Thyroid gland (tissue), 4 donors: ENCODE results near the gene GIGYF1. TPM values are rescaled to one million over a fixed set of nuclear protein-coding genes. Genes with fewer than 3 reads are reported as not detected.

Experiments used
- DNase-seq, 2 donors: peaks; one replicate each; pipeline ENCODE4 v3.0.0-alpha.2; 2019
- H3K27ac ChIP-seq, 3 donors: fragments of 200-600 bp; sonication (generic); 1 replicate in 2 of 3; 2 replicates in 1 of 3; pipeline ENCODE4 v1.5.1; 2016 to 2019; ENCODE audit warnings: mild to moderate bottlenecking in 1 of 3, moderate library complexity in 1 of 3
- H3K27me3 ChIP-seq: fragments of 200-600 bp; sonication (generic); one replicate; pipeline ENCODE4 v1.5.1; 2019
- H3K36me3 ChIP-seq, 2 donors: fragments of 200-600 bp; sonication (generic); one replicate each; pipeline ENCODE4 v1.5.1; 2016 to 2019
- H3K4me1 ChIP-seq, 2 donors: fragments of 200-600 bp; sonication (generic); one replicate each; pipeline ENCODE4 v1.5.1; 2017 to 2019
- H3K4me3 ChIP-seq, 3 donors: fragments of 200-600 bp; sonication (generic); replicated peaks in 1 of 3; 1 replicate in 2 of 3; 2 replicates in 1 of 3; pipeline ENCODE4 v1.5.1; 2016; ENCODE audit warnings: mild to moderate bottlenecking in 1 of 3
- H3K9me3 ChIP-seq: fragments of 200-600 bp; sonication (generic); one replicate; pipeline ENCODE4 v1.5.1; 2017
- CTCF ChIP-seq, 6 experiments: fragments of 200-600 bp in 3 of 6; fragments of 450-650 bp in 3 of 6; sonication (generic) in 3 of 6; IDR thresholded peaks; one replicate each; pipeline ENCODE4 v1.5.1; 2016 to 2019; ENCODE audit warnings: antibody characterized with exemption in 6 of 6, mild to moderate bottlenecking in 2 of 6, inconsistent platforms in 1 of 6, moderate library complexity in 1 of 6
- POLR2A ChIP-seq, 2 donors: fragments of 450-650 bp; IDR thresholded peaks; one replicate each; pipeline ENCODE4 v1.6.1; 2017; ENCODE audit warnings: antibody characterized with exemption in 2 of 2, mild to moderate bottlenecking in 2 of 2, moderate library complexity in 1 of 2
- WGBS, 2 donors: methylation state at CpG; one replicate each; pipeline ENCODE4 v1.1.5; 2017; 5-methylcytosine and 5-hydroxymethylcytosine counted together
- intact Hi-C: fragments of 100-400 bp; cut with DNase I; formaldehyde crosslinking; loops from one replicate; pipeline ENCODE4 v1.15.1; 2023
- total RNA-seq, 4 donors: library from RNA; depleted of rRNA; stranded (reverse); fragments of >200 nt; gene quantifications; one replicate each; pipeline ENCODE4 v1.2.3, GENCODE V29; 2016

Gene GIGYF1
- total RNA-seq, 4 donors from 2014 or later: 30.5 to 46.9 (median 35.3) TPM

- DNase-seq: no peak
- WGBS, 2 donors: 39 to 58% methylated on average over 8 to 11 of the region's 11 CpGs
- intact Hi-C loops: no loop called here
These were observed 51.5 kb downstream of the GIGYF1 start for GRCh38 chr7:100642534-100642907.

GRCh38 chr7:100641860-100642533 lies 52.1 kb downstream of the GIGYF1 start:
- H3K27ac ChIP-seq: no peak overlapping the region
- TF ChIP-seq CTCF (IDR thresholded peaks at IDR 0.05) (no peak), POLR2A (IDR thresholded peaks at IDR 0.05) (no peak)
- H3K9me3 ChIP-seq: no peaks in the 10 kb centered on the region
- 73 to 84% methylated on average over 10 of the region's 10 CpGs for WGBS, 2 donors
- H3K4me1 ChIP-seq: no peaks in the 10 kb centered on the region
- H3K27me3 ChIP-seq: no peaks in the 10 kb centered on the region
- intact Hi-C loops: no loop called here
- DNase-seq: no peak
- no peak overlapping the region for H3K4me3 ChIP-seq
- H3K36me3 ChIP-seq: no peaks in the 10 kb centered on the region

More at GRCh38 chr7:100642534-100642907, 51.5 kb downstream of the GIGYF1 start:
- Histone ChIP-seq H3K4me3 (no peak overlapping the region), H3K4me1 (no peaks in the 10 kb centered on the region), H3K36me3 (no peaks in the 10 kb centered on the region), H3K27me3 (no peaks in the 10 kb centered on the region), H3K27ac (no peak overlapping the region), H3K9me3 (no peaks in the 10 kb centered on the region)
- TF ChIP-seq CTCF (IDR thresholded peaks at IDR 0.05) (no peak), POLR2A (IDR thresholded peaks at IDR 0.05) (no peak)

- intact Hi-C loops: no loop called here
These were observed 52.6 kb downstream of the GIGYF1 start, which contains the start of gene TFR2 for GRCh38 chr7:100641463-100641859. TFR2 (minus strand) TSS chr7:100641552; CDS start chr7:100641509, 43 bp downstream.

GRCh38 chr7:100640517-100641440 lies 53.3 kb downstream of the GIGYF1 start:
- intact Hi-C loops: no loop called here
- WGBS, 2 donors: 69 to 70% methylated on average over 17 to 19 of the region's 24 CpGs
- Histone ChIP-seq H3K27ac (no peak overlapping the region), H3K9me3 (no peaks in the 10 kb centered on the region), H3K4me3 (no peak overlapping the region), H3K4me1 (no peaks in the 10 kb centered on the region), H3K27me3 (no peaks in the 10 kb centered on the region), H3K36me3 (no peaks in the 10 kb centered on the region)
- TF ChIP-seq CTCF (IDR thresholded peaks at IDR 0.05) (no peak), POLR2A (IDR thresholded peaks at IDR 0.05) (no peak)
- no peak for DNase-seq

More at GRCh38 chr7:100641463-100641859, 52.6 kb downstream of the GIGYF1 start, which contains the start of gene TFR2:
- Histone ChIP-seq H3K36me3 (no peaks in the 10 kb centered on the region), H3K4me1 (no peaks in the 10 kb centered on the region), H3K9me3 (no peaks in the 10 kb centered on the region), H3K27ac (no peak within 1 kb of the TSS), H3K27me3 (no peaks in the 10 kb centered on the region), H3K4me3 (no peak within 1 kb of the TSS)
- TF ChIP-seq CTCF (IDR thresholded peaks at IDR 0.05): no peak
- TF ChIP-seq POLR2A (IDR thresholded peaks at IDR 0.05): no peak
- WGBS, 2 donors: 56 to 60% methylated on average over 10 of the region's 10 CpGs
- no peak for DNase-seq
